Embryonic facial prominence (tissue), 1 donor: Measurements from ENCODE around the gene TMEM225B.
"Not testable (repeated sequence)": the region's sequence is repeated elsewhere in the genome, so short reads cannot be mapped to it uniquely, and the experiment has no call there.

Experiments
- DNase-seq: peaks from one replicate; pipeline ENCODE4 v3.0.0-alpha.2; 2016; ENCODE audit errors: extremely low spot score

TMEM225B gene

GRCh38 chr7:99654626-99655025 is 56.6 kb downstream of the TMEM225B start:
- not testable (repeated sequence) for DNase-seq

GRCh38 chr7:99657879-99658278 is 59.8 kb downstream of the TMEM225B start:
- not testable (repeated sequence) for DNase-seq
